Ureter (tissue), 1 donor: Measurements from ENCODE around the gene PEAK1. TPM values are rescaled to one million over a fixed set of nuclear protein-coding genes. Genes with fewer than 3 reads are reported as not detected.
"Not testable (repeated sequence)": the region's sequence is repeated elsewhere in the genome, so short reads cannot be mapped to it uniquely, and the experiment has no call there.

Source experiments
- DNase-seq: peaks from one replicate; pipeline ENCODE4 v3.0.0-alpha.2; 2020; ENCODE audit warnings: low spot score
- total RNA-seq: library from RNA; stranded (reverse); gene quantifications from one replicate; pipeline ENCODE4 v1.2.4, GENCODE V29; 2023
- donor health status: DM: yes; HTN: yes; CAD: no.

Gene PEAK1
- total RNA-seq, 1 donor from 2014 or later: 53.7 TPM

GRCh38 chr15:77296773-77297337 is 123.0 kb downstream of the PEAK1 start:
- DNase-seq: no peak

GRCh38 chr15:77295446-77295845 is 124.5 kb downstream of the PEAK1 start:
- no peak for DNase-seq

- no peak for DNase-seq
These were observed 126.8 kb downstream of the PEAK1 start for GRCh38 chr15:77292969-77293558.

- DNase-seq: no peak
These were observed 128.8 kb downstream of the PEAK1 start for GRCh38 chr15:77291107-77291506.

GRCh38 chr15:77287385-77287784 is 132.5 kb downstream of the PEAK1 start:
- no peak for DNase-seq

- no peak for DNase-seq
These were observed 134.6 kb downstream of the PEAK1 start for GRCh38 chr15:77285057-77285997.

GRCh38 chr15:77282333-77282732 is 137.6 kb downstream of the PEAK1 start:
- DNase-seq: no peak

GRCh38 chr15:77276943-77277342 is 143.0 kb downstream of the PEAK1 start:
- no peak for DNase-seq

GRCh38 chr15:77276096-77276495 is 143.8 kb downstream of the PEAK1 start:
- DNase-seq: no peak

GRCh38 chr15:77273136-77273535 is 146.8 kb downstream of the PEAK1 start:
- not testable (repeated sequence) for DNase-seq

GRCh38 chr15:77266708-77267386 is 153.1 kb downstream of the PEAK1 start:
- no peak for DNase-seq

GRCh38 chr15:77255385-77255784 is 164.5 kb downstream of the PEAK1 start:
- DNase-seq: no peak

GRCh38 chr15:77251662-77252061 is 168.2 kb downstream of the PEAK1 start:
- DNase-seq: no peak

- DNase-seq: no peak
These were observed 172.8 kb downstream of the PEAK1 start for GRCh38 chr15:77247116-77247515.

GRCh38 chr15:77243716-77244401 is 176.0 kb downstream of the PEAK1 start:
- no peak for DNase-seq

GRCh38 chr15:77243135-77243534 is 176.8 kb downstream of the PEAK1 start:
- no peak for DNase-seq

- DNase-seq: no peak
These were observed 179.9 kb downstream of the PEAK1 start for GRCh38 chr15:77239882-77240608.

- no peak for DNase-seq
These were observed 184.3 kb downstream of the PEAK1 start for GRCh38 chr15:77235566-77235965.

- no peak for DNase-seq
These were observed 191.1 kb downstream of the PEAK1 start for GRCh38 chr15:77228828-77229227.

- DNase-seq: no peak
These were observed 193.3 kb downstream of the PEAK1 start for GRCh38 chr15:77226652-77227051.

GRCh38 chr15:77225646-77226045 is 194.3 kb downstream of the PEAK1 start:
- no peak for DNase-seq
